DOHH2 (cell line): ENCODE data around the gene RAD51B.

Experiments used
- EZH2phosphoT487 ChIP-seq: fragments of 200-600 bp; sonication (generic); IDR thresholded peaks from 2 replicates; pipeline ENCODE4 v1.6.1; 2017; ENCODE audit warnings: borderline replicate concordance, mild to moderate bottlenecking, antibody characterized with exemption, low read length, moderate library complexity, mixed read lengths
- TF ChIP-seq, protein P1 (sequence below): fragments of 200-600 bp; sonication (generic); IDR thresholded peaks from one replicate; pipeline ENCODE4 v1.5.1; 2014; ENCODE audit warnings: antibody characterized with exemption, mild to moderate bottlenecking, low read depth, low read length; ENCODE audit not compliant: poor library complexity, severe bottlenecking

- TF ChIP-seq, protein P1, sequence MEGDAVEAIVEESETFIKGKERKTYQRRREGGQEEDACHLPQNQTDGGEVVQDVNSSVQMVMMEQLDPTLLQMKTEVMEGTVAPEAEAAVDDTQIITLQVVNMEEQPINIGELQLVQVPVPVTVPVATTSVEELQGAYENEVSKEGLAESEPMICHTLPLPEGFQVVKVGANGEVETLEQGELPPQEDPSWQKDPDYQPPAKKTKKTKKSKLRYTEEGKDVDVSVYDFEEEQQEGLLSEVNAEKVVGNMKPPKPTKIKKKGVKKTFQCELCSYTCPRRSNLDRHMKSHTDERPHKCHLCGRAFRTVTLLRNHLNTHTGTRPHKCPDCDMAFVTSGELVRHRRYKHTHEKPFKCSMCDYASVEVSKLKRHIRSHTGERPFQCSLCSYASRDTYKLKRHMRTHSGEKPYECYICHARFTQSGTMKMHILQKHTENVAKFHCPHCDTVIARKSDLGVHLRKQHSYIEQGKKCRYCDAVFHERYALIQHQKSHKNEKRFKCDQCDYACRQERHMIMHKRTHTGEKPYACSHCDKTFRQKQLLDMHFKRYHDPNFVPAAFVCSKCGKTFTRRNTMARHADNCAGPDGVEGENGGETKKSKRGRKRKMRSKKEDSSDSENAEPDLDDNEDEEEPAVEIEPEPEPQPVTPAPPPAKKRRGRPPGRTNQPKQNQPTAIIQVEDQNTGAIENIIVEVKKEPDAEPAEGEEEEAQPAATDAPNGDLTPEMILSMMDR = no peak
- no peak for TF ChIP-seq EZH2phosphoT487
Observed at GRCh38 chr14:68716698-68717097, 897.1 kb downstream of the RAD51B start.
